Mesodermal cell (in vitro differentiated cells): ENCODE measurements around the gene CUL9.

ENCODE experiments used
- H3K27ac ChIP-seq: 2 replicates; pipeline ENCODE4 v1.7.0; 2013; ENCODE audit warnings: mild to moderate bottlenecking, low read depth, low read length, moderate library complexity; ENCODE audit not compliant: severe bottlenecking
- H3K36me3 ChIP-seq: 2 replicates; pipeline ENCODE4 v1.7.1; 2013; ENCODE audit warnings: mild to moderate bottlenecking, low read length, moderate library complexity; ENCODE audit not compliant: control insufficient read depth, insufficient read depth
- H3K4me1 ChIP-seq: one replicate; pipeline ENCODE4 v1.7.1; 2013; ENCODE audit warnings: mild to moderate bottlenecking, low read length; ENCODE audit not compliant: insufficient read depth, control insufficient read depth, poor library complexity, severe bottlenecking
- H3K4me3 ChIP-seq: 2 replicates; pipeline ENCODE4 v1.7.0; 2013; ENCODE audit warnings: low read length, control low read depth, mild to moderate bottlenecking; ENCODE audit not compliant: insufficient read depth, poor library complexity, severe bottlenecking; ENCODE audit errors: extremely low read depth
- H3K9me3 ChIP-seq: 2 replicates; pipeline ENCODE4 v1.7.1; 2013; ENCODE audit warnings: mild to moderate bottlenecking, low read length, moderate library complexity; ENCODE audit not compliant: control insufficient read depth
- WGBS, 2 experiments: methylation state at CpG; one replicate each; pipeline ENCODE4 v1.1.5; 2013; ENCODE audit warnings: missing lambda C conversion rate in 2 of 2; ENCODE audit not compliant: insufficient coverage in 2 of 2; 5-methylcytosine and 5-hydroxymethylcytosine counted together

The CUL9 gene

GRCh38 chr6:43200541-43200940 lies 18.5 kb downstream of the CUL9 start:
- Histone ChIP-seq H3K4me1 (no peaks in the 10 kb centered on the region), H3K36me3 (peaks cover 27% of the 10 kb centered on the region), H3K4me3 (no peak overlapping the region), H3K27ac (no peak overlapping the region), H3K9me3 (no peaks in the 10 kb centered on the region)
- 92% methylated on average over 5 of the region's 6 CpGs; no CpG with 5 or more reads in 1 of the 2 experiments for WGBS, 2 experiments

GRCh38 chr6:43202451-43202850 lies 20.5 kb downstream of the CUL9 start:
- WGBS, 2 experiments = 77 to 96% methylated on average over 3 to 5 of the region's 5 CpGs
- Histone ChIP-seq H3K27ac (no peak overlapping the region), H3K9me3 (no peaks in the 10 kb centered on the region), H3K4me1 (no peaks in the 10 kb centered on the region), H3K4me3 (no peak overlapping the region), H3K36me3 (peaks cover 8% of the 10 kb centered on the region)

- no peaks in the 10 kb centered on the region for H3K4me1 ChIP-seq
- no peaks in the 10 kb centered on the region for H3K9me3 ChIP-seq
- H3K36me3 ChIP-seq = peaks cover 5% of the 10 kb centered on the region
- no peak overlapping the region for H3K4me3 ChIP-seq
- WGBS, 2 experiments = 90% methylated on average over 12 to 15 of the region's 17 CpGs
- no peak overlapping the region for H3K27ac ChIP-seq
These were observed 21.2 kb downstream of the CUL9 start for GRCh38 chr6:43203029-43203717.

- Histone ChIP-seq H3K36me3 (no peaks in the 10 kb centered on the region), H3K4me3 (no peak overlapping the region), H3K27ac (no peak overlapping the region), H3K9me3 (no peaks in the 10 kb centered on the region), H3K4me1 (no peaks in the 10 kb centered on the region)
- WGBS, 2 experiments = 91 to 94% methylated on average over 8 of the region's 8 CpGs
These were observed 21.7 kb downstream of the CUL9 start for GRCh38 chr6:43203718-43204095.

GRCh38 chr6:43204271-43205105 lies 22.5 kb downstream of the CUL9 start:
- Histone ChIP-seq H3K4me3 (no peak overlapping the region), H3K9me3 (no peaks in the 10 kb centered on the region), H3K4me1 (no peaks in the 10 kb centered on the region), H3K27ac (no peak overlapping the region), H3K36me3 (no peaks in the 10 kb centered on the region)
- WGBS, 2 experiments = 91% methylated on average over 22 to 23 of the region's 23 CpGs

- Histone ChIP-seq H3K4me1 (no peaks in the 10 kb centered on the region), H3K4me3 (no peak overlapping the region), H3K27ac (no peak overlapping the region), H3K36me3 (no peaks in the 10 kb centered on the region), H3K9me3 (no peaks in the 10 kb centered on the region)
- 91 to 96% methylated on average over 10 of the region's 10 CpGs for WGBS, 2 experiments
These were observed 23.9 kb downstream of the CUL9 start for GRCh38 chr6:43205849-43206248.

GRCh38 chr6:43207286-43207685 lies 25.3 kb downstream of the CUL9 start:
- Histone ChIP-seq H3K27ac (no peak overlapping the region), H3K36me3 (no peaks in the 10 kb centered on the region), H3K9me3 (no peaks in the 10 kb centered on the region), H3K4me1 (no peaks in the 10 kb centered on the region), H3K4me3 (no peak overlapping the region)
- WGBS, 2 experiments = 83% methylated on average over 1 of the region's 2 CpGs; no CpG with 5 or more reads in 1 of the 2 experiments

GRCh38 chr6:43211955-43212354 lies 30.0 kb downstream of the CUL9 start:
- Histone ChIP-seq H3K4me1 (no peaks in the 10 kb centered on the region), H3K27ac (no peak overlapping the region), H3K4me3 (no peak overlapping the region), H3K9me3 (no peaks in the 10 kb centered on the region), H3K36me3 (peaks cover 11% of the 10 kb centered on the region)
- WGBS, 2 experiments = no CpG with 5 or more reads among the region's 1 CpG

- no peak overlapping the region for H3K4me3 ChIP-seq
- no peaks in the 10 kb centered on the region for H3K4me1 ChIP-seq
- H3K9me3 ChIP-seq = no peaks in the 10 kb centered on the region
- H3K27ac ChIP-seq = no peak overlapping the region
- peaks cover 11% of the 10 kb centered on the region for H3K36me3 ChIP-seq
- 80 to 89% methylated on average over 8 to 10 of the region's 11 CpGs for WGBS, 2 experiments
These were observed 31.4 kb downstream of the CUL9 start for GRCh38 chr6:43213431-43213830.

- H3K4me1 ChIP-seq = no peaks in the 10 kb centered on the region
- no peak overlapping the region for H3K27ac ChIP-seq
- peaks cover 11% of the 10 kb centered on the region for H3K36me3 ChIP-seq
- 93 to 97% methylated on average over 7 to 8 of the region's 8 CpGs for WGBS, 2 experiments
- H3K4me3 ChIP-seq = no peak overlapping the region
- no peaks in the 10 kb centered on the region for H3K9me3 ChIP-seq
These were observed 33.1 kb downstream of the CUL9 start for GRCh38 chr6:43215066-43215465.

GRCh38 chr6:43216200-43216599 lies 34.2 kb downstream of the CUL9 start:
- H3K27ac ChIP-seq = no peak overlapping the region

More at GRCh38 chr6:43216200-43216599, 34.2 kb downstream of the CUL9 start:
- WGBS, 2 experiments = 88 to 95% methylated on average over 9 to 12 of the region's 12 CpGs
- peaks cover 15% of the 10 kb centered on the region for H3K36me3 ChIP-seq
- no peak overlapping the region for H3K4me3 ChIP-seq
- no peaks in the 10 kb centered on the region for H3K4me1 ChIP-seq
- H3K9me3 ChIP-seq = no peaks in the 10 kb centered on the region
